MM.1S (cell line): ENCODE measurements around the gene PASK.

Experiments
- DNase-seq: peaks from one replicate; pipeline ENCODE4 v3.0.0-alpha.2; 2015
- H2AFZ ChIP-seq: fragments of 300-600 bp; sonication (generic); 2 replicates; pipeline ENCODE4 v1.6.0; 2016; ENCODE audit warnings: antibody characterized with exemption, low read length
- H3F3A ChIP-seq: fragments of 300-600 bp; sonication (generic); 2 replicates; pipeline ENCODE4 v1.6.1; 2016; ENCODE audit warnings: mild to moderate bottlenecking, antibody characterized with exemption, low read length, moderate library complexity, mixed read lengths; ENCODE audit not compliant: insufficient read depth
- H3K27ac ChIP-seq: fragments of 300-600 bp; sonication (generic); 2 replicates; pipeline ENCODE4 v1.5.1; 2016; ENCODE audit warnings: mild to moderate bottlenecking, low read length
- H3K27me3 ChIP-seq: fragments of 300-600 bp; sonication (generic); replicated peaks from 2 replicates; pipeline ENCODE4 v1.6.0; 2016; ENCODE audit warnings: low read length; ENCODE audit not compliant: insufficient read depth
- H3K36me3 ChIP-seq: fragments of 300-600 bp; sonication (generic); replicated peaks from 2 replicates; pipeline ENCODE4 v1.6.1; 2016; ENCODE audit warnings: mild to moderate bottlenecking, low read length, mixed read lengths; ENCODE audit not compliant: insufficient read depth
- H3K4me1 ChIP-seq: fragments of 300-600 bp; sonication (generic); 2 replicates; pipeline ENCODE4 v1.6.1; 2016; ENCODE audit warnings: low read length, mixed read lengths
- H3K4me2 ChIP-seq: fragments of 300-600 bp; sonication (generic); 2 replicates; pipeline ENCODE4 v1.6.0; 2016; ENCODE audit warnings: low read depth, low read length
- H3K4me3 ChIP-seq: fragments of 300-600 bp; sonication (generic); 2 replicates; pipeline ENCODE4 v1.5.1; 2016; ENCODE audit warnings: low read length, mixed read lengths
- H3K79me2 ChIP-seq: fragments of 300-600 bp; sonication (generic); 2 replicates; pipeline ENCODE4 v1.6.1; 2016; ENCODE audit warnings: mixed run types, low read length, mixed read lengths
- H3K9ac ChIP-seq: fragments of 300-600 bp; sonication (generic); 2 replicates; pipeline ENCODE4 v1.6.1; 2016; ENCODE audit warnings: low read length, mixed read lengths
- H3K9me2 ChIP-seq: fragments of 300-600 bp; sonication (generic); replicated peaks from 2 replicates; pipeline ENCODE4 v1.6.1; 2016; ENCODE audit warnings: mild to moderate bottlenecking, low read length, mixed read lengths; ENCODE audit not compliant: insufficient read depth
- H3K9me3 ChIP-seq: fragments of 300-600 bp; sonication (generic); replicated peaks from 2 replicates; pipeline ENCODE4 v1.6.1; 2016; ENCODE audit warnings: mild to moderate bottlenecking, low read length, mixed read lengths; ENCODE audit not compliant: insufficient read depth
- H4K20me1 ChIP-seq: fragments of 300-600 bp; sonication (generic); 2 replicates; pipeline ENCODE4 v1.6.1; 2016; ENCODE audit warnings: mild to moderate bottlenecking, low read length, moderate library complexity, mixed read lengths; ENCODE audit not compliant: insufficient read depth
- CTCF ChIP-seq: fragments of 300-600 bp; sonication (generic); IDR thresholded peaks from 2 replicates; pipeline ENCODE4 v1.5.1; 2016; ENCODE audit warnings: antibody characterized with exemption, low read length, mixed read lengths
- EZH2 ChIP-seq: fragments of 300-600 bp; sonication (generic); optimal IDR thresholded peaks from 2 replicates; pipeline ENCODE3; 2017; ENCODE audit warnings: low read depth, mild to moderate bottlenecking, antibody characterized with exemption, low read length, mixed read lengths
- EZH2phosphoT487 ChIP-seq: fragments of 300-600 bp; sonication (generic); IDR thresholded peaks from 2 replicates; pipeline ENCODE4 v1.6.1; 2018; ENCODE audit warnings: antibody characterized with exemption, low read length

Gene PASK

GRCh38 chr2:241067501-241068135 lies 81.7 kb downstream of the PASK start:
- Histone ChIP-seq H3K27me3 (no peaks in the 10 kb centered on the region), H3K4me3 (no peak overlapping the region), H3K79me2 (no peaks in the 10 kb centered on the region), H3K27ac (no peak overlapping the region), H3F3A (no peaks in the 10 kb centered on the region), H3K36me3 (no peaks in the 10 kb centered on the region), H2AFZ (no peak overlapping the region), H3K4me1 (peaks cover 2% of the 10 kb centered on the region; the same call in 1 of the 2 replicates), H3K9me3 (no peaks in the 10 kb centered on the region), H3K9ac (no peak overlapping the region), H3K9me2 (no peaks in the 10 kb centered on the region), H3K4me2 (no peak overlapping the region), H4K20me1 (no peaks in the 10 kb centered on the region)
- TF ChIP-seq EZH2 (no peak), CTCF (no peak), EZH2phosphoT487 (no peak)
- no peak for DNase-seq

DNA sequence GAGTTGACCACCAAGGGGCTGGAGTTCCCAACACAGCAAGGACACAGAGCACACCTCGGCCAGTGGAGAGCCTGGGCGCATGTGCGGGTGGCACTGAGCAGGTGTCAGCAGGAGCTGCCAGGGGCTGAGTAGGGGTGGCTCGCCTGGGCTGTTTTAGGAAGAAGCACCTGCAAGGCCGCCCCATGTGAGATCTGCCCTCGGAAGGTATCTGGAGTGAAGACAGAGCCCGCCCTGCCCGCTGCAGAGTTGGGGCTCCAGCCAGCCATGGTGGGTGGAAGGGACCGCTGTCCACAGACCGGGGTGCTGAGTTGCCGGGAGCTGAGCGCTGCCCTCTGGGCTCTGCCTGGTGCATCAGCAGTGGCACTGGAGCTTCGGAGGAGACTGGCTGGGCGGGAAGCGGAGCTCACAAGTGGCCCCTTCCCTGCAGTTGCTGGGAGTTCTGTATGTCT lies 82.4 kb downstream of the PASK start:
- Histone ChIP-seq H3K4me3 (no peak overlapping the region), H3K4me2 (no peak overlapping the region), H4K20me1 (no peaks in the 10 kb centered on the region), H3F3A (no peaks in the 10 kb centered on the region), H3K9me3 (no peaks in the 10 kb centered on the region), H3K36me3 (no peaks in the 10 kb centered on the region), H2AFZ (no peak overlapping the region), H3K4me1 (peaks cover 2% of the 10 kb centered on the region; the same call in 1 of the 2 replicates), H3K9me2 (no peaks in the 10 kb centered on the region), H3K27me3 (no peaks in the 10 kb centered on the region), H3K79me2 (no peaks in the 10 kb centered on the region), H3K27ac (no peak overlapping the region), H3K9ac (no peak overlapping the region)
- TF ChIP-seq EZH2phosphoT487 (no peak), EZH2 (no peak), CTCF (no peak)
- DNase-seq: no peak

GRCh38 chr2:241066171-241066892 lies 82.9 kb downstream of the PASK start:
- Histone ChIP-seq H3K36me3 (no peaks in the 10 kb centered on the region), H3K27ac (no peak overlapping the region), H3K9me2 (no peaks in the 10 kb centered on the region), H2AFZ (no peak overlapping the region), H3K4me1 (peaks cover 2% of the 10 kb centered on the region; the same call in 1 of the 2 replicates), H3F3A (no peaks in the 10 kb centered on the region), H3K4me3 (no peak overlapping the region), H4K20me1 (no peaks in the 10 kb centered on the region), H3K79me2 (no peaks in the 10 kb centered on the region), H3K4me2 (no peak overlapping the region), H3K9ac (no peak overlapping the region), H3K27me3 (no peaks in the 10 kb centered on the region), H3K9me3 (no peaks in the 10 kb centered on the region)
- DNase-seq: no peak
- TF ChIP-seq EZH2 (no peak), EZH2phosphoT487 (no peak), CTCF (no peak)
